Kidney capillary endothelial cell (primary cell): Measurements from ENCODE around the gene PREP.
A peak's percentile ranks its signal among the peaks of the same experiment; 100 is the strongest.
"Not testable (repeated sequence)": the region's sequence is repeated elsewhere in the genome, so short reads cannot be mapped to it uniquely, and the experiment has no call there.

Source experiments
- DNase-seq: peaks from one replicate; pipeline ENCODE4 v3.0.0-alpha.2; 2018; ENCODE audit warnings: low spot score

Gene PREP

GRCh38 chr6:105402939-105403935 lies at the start of gene PREP:
Gene PREP, minus strand, starts transcription at chr6:105403082. Its CDS starts 191 bp downstream, at chr6:105402891.
- DNase-seq = peak; percentile 72

DNA sequence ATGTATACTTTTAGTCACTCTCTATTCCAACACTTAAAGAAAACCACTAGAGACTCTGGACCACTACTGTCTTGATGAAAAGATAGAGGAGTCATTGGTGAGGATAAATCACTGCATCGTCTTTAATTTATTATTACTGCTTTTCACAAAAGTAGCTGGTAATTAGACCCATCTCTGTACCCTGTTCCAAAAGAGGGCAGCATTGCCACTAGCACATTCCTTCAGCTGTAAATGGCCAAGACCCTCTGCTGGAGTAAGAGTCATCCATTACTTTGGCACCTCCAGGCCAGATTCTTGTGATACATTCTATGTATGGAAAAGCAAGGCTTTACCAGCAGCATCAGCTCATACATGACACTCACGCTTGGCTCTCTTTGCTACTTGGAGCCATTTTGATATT lies 49.5 kb upstream of the PREP start:
- DNase-seq = no peak

- no peak for DNase-seq
Measured at GRCh38 chr6:105449756-105450390, 47.0 kb upstream of the PREP start.

GRCh38 chr6:105445481-105445880 lies 42.6 kb upstream of the PREP start:
- no peak for DNase-seq

DNA sequence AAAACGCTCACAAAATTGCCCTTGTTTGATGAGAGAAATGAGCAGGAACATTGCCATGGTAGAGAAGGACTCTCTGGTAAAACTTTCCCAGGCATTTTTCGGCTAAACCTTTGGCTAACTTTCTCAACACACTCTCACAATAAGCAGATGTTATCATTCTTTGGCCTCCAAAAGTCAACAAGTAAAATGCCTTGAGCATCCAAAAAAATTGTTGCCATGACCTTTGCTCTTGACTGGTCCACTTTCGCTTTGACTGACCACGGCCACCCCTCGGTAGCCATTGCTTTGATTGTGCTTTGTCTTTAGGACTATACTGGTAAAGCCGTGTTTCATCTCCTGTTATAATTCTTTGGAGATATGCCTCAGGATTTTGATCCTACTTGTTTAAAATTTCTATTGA lies 41.1 kb upstream of the PREP start:
- DNase-seq = no peak

DNA sequence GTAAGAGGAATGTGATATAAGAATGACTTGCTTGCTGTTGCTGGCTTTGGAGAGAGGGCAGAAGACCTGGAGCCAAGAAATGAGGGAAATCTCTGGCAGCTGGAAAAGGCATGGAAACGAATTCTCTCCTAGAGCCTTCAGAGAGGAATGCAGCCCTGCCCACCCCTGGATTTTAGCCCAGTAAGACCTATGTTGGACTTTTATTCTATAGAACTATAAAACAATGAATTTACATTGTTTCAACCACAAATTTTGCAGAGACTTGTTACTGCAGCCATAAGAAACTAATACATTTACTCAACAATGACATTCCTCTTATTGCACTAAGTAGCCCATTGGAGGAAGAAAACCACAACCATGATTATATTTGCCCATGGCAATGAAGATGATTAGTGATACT lies 39.5 kb upstream of the PREP start:
- DNase-seq = no peak

DNA sequence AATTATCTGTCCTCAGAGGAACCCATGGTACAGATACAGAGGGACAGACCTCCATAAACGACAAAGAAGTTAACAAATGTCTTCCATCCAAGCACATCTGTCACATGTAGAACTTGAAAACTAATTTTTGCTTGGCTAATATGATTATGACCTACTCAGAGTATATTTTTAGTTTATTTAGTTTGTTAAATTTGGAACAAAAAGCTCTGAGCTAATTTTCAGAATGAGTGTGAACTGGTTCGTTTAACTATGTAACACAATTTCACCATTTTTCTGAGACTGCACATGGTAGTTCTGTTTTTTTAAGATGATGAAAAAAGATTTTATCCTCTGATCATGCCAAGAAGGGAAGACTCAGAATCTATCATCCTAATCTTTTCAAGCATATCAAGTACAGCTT lies 34.4 kb upstream of the PREP start:
- no peak for DNase-seq

GRCh38 chr6:105433723-105434122 lies 30.8 kb upstream of the PREP start:
- no peak for DNase-seq

DNA sequence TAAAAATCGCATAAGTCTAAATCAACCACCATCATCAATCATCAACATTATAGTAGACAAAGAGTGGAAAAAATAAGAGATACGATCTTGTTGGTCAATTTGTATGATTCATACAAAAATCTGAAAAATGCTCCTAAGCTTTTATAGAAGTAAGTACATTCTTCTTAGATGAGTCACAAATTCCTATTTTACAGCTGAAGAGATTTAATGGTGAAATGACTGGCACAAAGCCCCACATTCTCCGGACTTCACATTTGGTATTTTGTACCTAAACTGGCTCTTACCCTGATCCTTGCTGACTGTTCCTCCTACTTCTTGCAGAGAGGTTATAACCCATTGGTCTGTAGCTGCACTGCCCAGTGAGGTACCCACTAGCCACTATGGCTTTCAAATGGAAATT lies 29.9 kb upstream of the PREP start:
- DNase-seq = peak; percentile 95

DNA sequence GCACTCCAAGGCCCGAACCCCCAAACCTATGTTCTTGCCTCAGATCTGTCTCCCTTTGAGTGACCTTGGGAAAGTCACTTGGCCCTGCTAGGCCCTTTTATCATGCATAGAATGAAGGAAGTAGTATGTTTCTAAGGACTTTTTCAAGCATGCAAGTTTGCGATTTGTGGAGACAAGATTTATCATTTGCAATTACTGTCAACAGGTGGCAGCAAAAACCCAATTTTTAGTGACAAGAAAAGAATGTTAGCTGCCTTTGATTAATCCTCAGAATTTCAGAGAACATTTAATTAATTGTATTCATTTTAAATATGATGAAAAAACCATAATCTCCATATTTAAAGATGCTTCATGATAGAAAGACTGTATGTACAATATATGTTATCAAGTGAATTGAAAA lies 28.3 kb upstream of the PREP start:
- peak; percentile 74 for DNase-seq

DNA sequence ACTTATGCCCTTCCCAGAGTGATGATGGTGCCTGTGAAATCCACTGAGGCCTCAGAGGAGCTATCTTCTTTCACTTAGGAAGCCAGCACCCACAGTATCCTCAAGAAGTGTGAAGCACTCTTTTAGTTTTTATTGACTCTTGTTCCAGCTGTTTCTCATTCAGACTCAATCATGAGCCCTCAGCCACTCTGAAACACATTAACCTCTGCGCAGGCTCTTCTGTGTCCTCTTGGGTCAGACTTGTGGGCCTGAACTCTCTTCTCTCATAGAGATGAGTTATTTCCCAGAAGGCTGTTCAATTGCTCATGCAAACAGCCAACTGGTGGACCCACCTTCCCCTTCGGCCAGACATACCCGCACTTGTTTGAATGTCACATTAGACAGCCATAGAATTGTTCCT lies 27.8 kb upstream of the PREP start:
- no peak for DNase-seq

DNA sequence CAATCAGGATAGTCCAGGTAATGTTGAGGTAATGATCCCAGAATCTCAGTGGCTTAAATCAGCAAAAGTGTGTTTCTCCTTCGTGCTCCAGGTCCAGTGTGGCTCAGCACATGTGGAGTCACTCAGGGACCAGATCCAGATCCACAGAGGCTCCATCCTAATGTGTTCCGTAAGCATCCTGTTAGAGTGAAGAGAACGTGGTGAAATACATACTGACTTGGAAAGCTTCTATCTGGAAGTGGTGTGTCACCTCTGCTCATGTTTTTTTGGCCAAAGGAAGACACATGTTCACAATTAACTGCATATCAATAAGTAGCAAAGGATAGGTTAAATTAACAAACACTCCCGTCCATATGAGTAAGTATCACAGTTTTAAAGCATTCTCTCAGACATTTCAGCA lies 26.8 kb upstream of the PREP start:
- no peak for DNase-seq

DNA sequence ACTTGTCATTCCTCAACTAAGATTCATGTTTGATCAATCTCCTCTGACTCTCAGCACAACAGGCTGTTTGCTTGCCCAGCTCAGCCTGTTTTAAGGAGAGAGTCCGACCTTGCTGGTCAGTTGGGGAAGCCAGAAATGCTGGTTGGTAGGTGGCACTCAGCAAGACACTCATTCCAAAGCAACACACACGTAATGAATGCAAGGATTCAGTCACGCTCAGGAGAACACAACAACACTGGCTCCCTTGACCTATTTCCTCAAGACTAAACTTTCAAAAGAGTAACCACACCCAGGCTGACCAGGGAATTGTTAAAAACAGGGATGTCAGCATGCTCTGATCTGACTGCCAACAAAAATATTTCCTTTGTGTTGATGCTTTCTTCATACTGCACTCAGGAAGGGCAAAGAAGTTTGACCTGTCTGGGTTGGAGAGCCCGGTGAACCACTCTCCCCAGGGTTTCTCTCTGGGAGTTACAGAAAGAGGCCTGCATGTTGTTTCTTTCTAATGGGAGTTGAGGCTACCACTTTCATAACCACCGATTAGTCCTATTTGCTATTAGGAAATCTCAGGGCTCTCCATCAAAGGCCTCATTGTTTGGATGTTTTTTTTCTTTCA lies 25.6 kb upstream of the PREP start:
- no peak for DNase-seq

DNA sequence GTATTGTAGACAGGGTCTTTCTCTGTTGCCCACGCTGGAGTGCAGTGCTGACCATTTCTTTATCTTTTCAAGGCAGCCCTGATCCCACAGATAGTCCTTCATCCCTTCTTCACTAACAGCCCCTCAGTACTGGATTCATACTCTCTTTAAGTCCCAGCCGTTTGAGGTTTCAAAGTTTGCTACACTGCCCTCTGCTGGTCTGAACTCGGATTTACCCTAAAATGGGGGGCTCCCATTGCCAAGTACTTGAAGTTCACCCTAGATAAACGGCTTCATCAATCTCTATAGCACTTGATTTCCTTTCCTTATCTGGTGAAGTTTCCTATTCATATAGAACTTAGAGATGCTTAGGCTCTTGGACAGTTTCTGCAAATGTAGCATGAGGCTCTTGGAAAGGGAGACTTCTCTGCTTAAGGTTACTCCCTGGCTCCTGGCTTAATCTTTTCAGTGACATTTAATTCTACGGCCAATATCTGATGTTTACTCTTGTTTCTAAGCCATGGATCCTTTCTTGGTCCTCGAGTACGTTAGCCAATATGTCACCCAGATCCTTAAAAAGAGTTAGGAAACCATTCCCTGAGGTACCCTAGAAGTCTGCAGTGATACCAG lies 21.4 kb upstream of the PREP start:
- DNase-seq = peak; percentile 48

GRCh38 chr6:105416971-105417370 lies 14.1 kb upstream of the PREP start:
- DNase-seq = not testable (repeated sequence)

- no peak for DNase-seq
Measured at GRCh38 chr6:105409734-105410133, 6.9 kb upstream of the PREP start.

DNA sequence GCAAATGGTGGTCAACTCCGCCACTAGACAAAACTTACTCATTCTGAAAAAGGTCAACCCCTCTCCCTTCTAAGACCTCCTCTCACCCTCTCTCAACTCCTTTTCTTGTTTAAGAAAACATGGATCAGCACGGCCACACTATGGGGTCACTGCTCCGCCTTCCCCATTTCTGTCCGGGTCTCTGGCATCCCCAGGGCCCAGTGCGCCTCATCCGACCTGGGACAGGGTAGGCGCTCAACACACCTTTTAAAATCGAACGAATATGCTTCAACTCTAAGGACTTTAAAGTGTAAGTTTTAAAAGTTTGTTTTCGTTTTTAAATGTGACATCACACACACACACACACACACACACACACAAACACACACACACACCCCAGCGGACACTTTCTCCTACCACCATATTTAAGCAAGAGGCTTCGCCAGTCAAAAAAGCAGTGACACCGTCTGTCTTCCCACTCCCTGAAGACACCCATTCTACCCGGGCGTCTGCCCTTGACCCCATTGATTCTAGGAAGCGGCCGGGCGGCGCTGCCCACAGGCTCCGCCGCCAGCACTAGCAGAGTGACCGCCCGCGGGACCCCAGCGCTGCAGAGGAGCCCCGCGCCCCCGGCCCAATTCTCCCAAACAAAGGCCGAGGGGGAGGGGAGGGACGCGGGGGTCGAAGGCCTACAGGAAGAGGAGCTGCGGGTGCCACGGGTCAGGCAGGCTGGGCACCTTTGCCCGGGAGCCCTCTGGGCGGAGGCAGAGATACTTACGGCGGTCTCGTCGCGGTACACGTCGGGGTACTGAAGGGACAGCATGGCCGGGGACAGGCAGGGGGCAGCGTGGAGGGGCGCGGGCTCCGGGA lies 568 bp downstream of the PREP start:
- peak; percentile 20 for DNase-seq

GRCh38 chr6:105401247-105402089 lies 1.4 kb downstream of the PREP start:
- no peak for DNase-seq

- DNase-seq = no peak
Measured at GRCh38 chr6:105400501-105400900, 2.4 kb downstream of the PREP start.

DNA sequence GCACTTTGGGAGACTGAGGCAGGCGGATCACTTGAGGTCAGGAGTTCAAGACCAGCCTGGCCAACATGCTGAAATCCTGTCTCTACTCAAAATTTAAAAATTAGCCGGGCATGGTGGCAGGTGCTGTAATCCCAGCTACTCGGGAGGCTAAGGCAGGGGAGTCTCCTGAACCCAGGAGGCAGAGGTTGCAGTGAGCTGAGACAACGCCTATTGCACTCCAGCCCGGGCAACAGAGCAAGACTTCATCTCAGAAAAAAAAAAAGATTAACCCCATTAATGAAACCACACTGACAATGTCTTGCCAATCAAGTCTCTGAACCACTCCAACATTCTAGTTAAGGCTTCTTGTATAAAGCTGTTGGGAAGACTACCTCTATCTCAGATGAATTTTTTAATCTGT lies 4.0 kb downstream of the PREP start:
- no peak for DNase-seq

- no peak for DNase-seq
Measured at GRCh38 chr6:105397987-105398386, 4.9 kb downstream of the PREP start.
